Measurements from ENCODE around the gene OR10V1.

Gene OR10V1

DNA sequence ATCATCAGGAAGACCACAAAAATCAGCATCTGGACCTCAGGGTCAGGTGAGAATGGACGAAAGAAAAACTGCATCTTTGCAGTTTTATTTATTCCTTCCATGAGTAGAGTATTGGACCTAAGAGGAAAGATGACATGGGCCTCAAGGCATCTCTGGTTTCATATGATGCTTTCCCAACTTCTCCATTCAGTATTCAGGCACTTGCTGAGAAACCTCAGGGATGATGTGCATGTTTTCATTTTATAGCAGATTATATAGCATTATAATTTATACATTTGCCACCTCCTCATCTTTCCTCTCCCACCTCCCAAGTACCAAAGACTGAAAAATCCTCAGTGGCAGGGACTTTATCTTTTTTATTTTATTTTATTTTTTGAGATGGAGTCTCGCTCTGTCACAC is at the start of gene OR10V1:
OR10V1 (minus strand) TSS at position 101 of the 400 bp plus-strand sequence; CDS start at position 101, 0 bp downstream.
- no peak for DNase-seq (ENCODE audit: low read depth in 2 of 2)

DNA sequence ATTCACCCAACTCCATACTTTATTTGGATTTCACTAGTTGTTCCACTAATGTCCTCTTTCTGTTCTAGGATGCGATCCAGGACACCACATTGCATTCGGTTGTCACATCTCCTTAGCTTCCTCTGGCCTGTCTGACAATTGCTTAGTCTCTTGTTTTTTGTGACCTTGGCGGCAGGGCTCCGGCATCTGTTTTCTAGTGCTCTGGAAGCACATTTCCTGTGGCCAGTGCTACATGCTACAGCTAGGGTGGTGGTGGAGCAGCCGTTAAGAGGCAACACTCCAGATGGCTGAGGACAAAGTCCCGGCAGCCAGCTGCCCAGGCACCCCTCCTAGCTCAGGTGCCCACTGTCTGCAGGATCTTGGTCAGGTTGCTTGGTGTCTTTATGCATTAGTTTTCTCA is 48.3 kb upstream of the OR10V1 start:
- no peak for DNase-seq (ENCODE audit: low read depth in 2 of 2)

- DNase-seq (ENCODE audit: low read depth in 2 of 2) = no peak
Measured at GRCh38 chr11:59760771-59761170, 47.1 kb upstream of the OR10V1 start.

- no peak for DNase-seq (ENCODE audit: low read depth in 2 of 2)
Measured at GRCh38 chr11:59759900-59760299, 46.3 kb upstream of the OR10V1 start.

GRCh38 chr11:59758401-59759037 is 44.9 kb upstream of the OR10V1 start:
- DNase-seq (ENCODE audit: low read depth in 2 of 2) = no peak

DNA sequence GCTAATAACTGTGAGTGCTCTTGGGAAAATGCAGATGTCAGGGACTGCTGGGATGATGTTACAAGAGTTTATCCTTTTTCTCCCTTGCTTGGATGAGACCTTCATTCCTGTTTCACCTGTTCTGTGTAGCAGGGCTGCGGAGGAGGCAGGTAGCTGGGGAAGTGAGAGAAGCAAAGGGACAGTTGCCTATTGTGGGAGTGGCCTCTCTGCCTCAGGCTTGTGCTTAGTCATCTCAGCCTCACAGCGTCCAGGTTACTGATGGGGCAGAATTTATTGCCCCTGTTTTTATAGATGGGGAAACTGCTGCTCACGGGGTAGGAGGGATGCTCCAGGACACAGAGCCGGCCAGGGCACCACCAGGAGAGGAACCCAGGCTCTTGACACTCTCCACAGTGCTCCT is 43.2 kb upstream of the OR10V1 start:
- no peak for DNase-seq (ENCODE audit: low read depth in 2 of 2)

DNA sequence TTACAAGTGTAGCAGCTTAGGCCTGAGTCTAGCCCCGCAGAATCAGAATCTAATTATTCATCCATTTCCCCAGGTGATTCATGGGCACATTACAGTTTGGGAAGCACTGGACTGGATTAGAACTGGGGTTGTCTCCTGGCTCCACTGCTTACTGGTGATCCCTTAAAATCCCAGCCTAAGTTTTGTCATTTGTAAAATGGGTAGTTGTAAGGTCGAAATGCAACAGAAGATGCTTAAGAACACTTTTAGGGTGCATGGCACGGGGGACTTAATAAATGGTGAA is 42.9 kb upstream of the OR10V1 start:
- no peak for DNase-seq (ENCODE audit: low read depth in 2 of 2)

- DNase-seq (ENCODE audit: low read depth in 2 of 2) = no peak
Measured at GRCh38 chr11:59755701-59756557, 42.3 kb upstream of the OR10V1 start.

- DNase-seq (ENCODE audit: low read depth in 2 of 2) = peak; percentile 11 to 52
Measured at GRCh38 chr11:59754859-59755700, 41.4 kb upstream of the OR10V1 start, which contains the start of gene STX3. STX3 (plus strand) TSS chr11:59755376; CDS start chr11:59755606, 230 bp downstream.

- DNase-seq (ENCODE audit: low read depth in 2 of 2) = no peak
Measured at GRCh38 chr11:59754494-59754858, 40.8 kb upstream of the OR10V1 start.

DNA sequence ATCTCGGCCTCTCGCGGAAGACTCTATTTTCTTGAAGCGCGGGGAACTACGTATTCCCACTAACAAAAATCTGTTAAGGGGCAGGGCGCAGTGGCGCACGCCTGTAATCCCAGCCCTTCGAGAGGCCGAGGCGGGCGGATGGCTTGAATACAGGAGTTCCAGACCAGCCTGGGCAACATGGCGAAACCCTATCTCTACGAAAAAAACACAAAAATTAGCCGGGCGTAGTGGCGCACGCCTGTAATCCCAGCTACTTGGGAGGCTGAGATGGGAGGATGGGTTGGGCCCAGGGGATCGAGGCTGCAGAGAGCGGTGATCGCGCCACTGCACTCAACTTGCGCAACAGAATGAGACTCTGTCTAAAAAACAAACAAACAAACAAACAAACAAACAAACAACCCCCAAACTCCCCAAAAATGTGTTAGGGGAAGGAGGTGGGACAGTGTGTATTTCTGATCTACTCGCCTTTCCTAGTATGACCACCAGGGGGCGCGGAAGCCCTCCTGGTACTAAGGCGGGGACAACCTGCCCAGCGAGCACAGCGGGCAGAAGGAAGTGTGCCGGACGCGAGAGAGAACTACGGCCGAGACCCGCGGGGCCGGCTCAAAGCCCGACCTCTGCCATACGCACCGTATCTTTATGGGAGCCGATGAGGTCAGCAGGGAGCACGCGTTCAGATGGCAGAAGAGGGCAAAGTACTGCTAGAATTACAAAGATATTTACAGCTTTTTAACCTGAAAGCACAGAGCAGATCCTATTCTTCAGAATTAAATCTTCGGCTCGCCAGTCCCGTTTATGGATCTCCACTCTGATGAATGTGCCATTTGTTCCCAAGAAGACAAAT is 40.2 kb upstream of the OR10V1 start:
- DNase-seq (ENCODE audit: low read depth in 2 of 2) = peak; percentile 59 to 78

DNA sequence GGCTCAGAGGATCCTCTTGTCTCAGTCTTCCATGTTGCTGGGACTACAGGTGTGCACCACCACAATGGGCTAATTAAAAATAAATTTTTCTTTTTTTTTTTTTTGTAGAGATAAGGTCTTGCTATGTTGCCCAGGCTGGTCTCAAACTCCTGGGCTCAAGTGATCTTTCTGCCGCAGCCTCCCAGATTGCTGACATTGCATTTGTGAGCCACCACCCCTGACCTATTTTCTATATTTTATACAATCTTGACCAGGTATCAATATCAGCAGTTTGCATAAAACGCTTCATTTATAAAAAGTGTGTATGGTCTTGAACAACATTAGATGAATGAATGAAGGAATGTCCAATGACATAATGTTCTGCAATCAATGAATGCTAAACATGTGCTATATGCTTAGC is 32.5 kb upstream of the OR10V1 start:
- no peak for DNase-seq (ENCODE audit: low read depth in 2 of 2)

GRCh38 chr11:59730896-59731565 is 17.4 kb upstream of the OR10V1 start:
- DNase-seq (ENCODE audit: low read depth in 2 of 2) = no peak

DNA sequence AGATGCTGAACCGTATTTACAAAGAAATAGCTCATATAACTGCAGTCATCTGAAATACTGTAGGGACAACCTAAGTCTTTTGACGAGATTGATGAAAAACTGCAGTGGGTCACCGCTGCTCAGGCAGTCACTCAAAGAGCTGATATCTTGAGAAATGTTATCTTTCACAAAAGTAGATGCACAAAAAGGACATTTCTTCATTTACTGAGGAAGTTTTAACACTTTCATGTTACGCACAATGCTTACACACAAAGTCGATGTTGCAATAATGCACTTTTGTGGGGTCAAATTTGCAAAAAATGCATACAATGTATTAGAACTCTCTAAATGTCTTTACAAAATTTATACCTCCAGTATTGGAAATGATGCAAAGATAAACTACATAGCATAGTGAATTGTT is 16.2 kb upstream of the OR10V1 start:
- DNase-seq (ENCODE audit: low read depth in 2 of 2) = no peak

GRCh38 chr11:59728913-59729312 is 15.3 kb upstream of the OR10V1 start:
- DNase-seq (ENCODE audit: low read depth in 2 of 2) = no peak

GRCh38 chr11:59728154-59728553 is 14.5 kb upstream of the OR10V1 start:
- no peak for DNase-seq (ENCODE audit: low read depth in 2 of 2)

GRCh38 chr11:59727426-59727825 is 13.8 kb upstream of the OR10V1 start:
- DNase-seq (ENCODE audit: low read depth in 2 of 2) = no peak

DNA sequence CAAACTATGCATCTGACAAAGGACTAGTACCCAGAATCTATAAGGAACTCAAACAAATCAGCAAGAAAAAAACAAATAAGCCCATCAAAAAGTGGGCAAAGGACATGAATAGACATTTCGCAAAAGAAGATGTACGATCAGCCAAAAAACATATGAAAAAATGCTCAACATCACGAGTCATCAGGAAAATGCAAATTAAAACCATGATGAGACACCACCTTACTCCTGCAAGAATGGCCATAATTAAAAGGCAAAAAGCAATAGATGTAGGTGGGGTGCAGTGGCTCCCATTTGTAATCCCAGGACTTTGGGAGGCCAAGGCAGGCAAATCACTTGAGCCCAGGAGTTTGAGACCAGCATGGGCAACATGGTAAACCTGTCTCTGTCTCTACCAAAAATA is 10.4 kb upstream of the OR10V1 start:
- no peak for DNase-seq (ENCODE audit: low read depth in 2 of 2)

GRCh38 chr11:59719556-59719955 is 5.9 kb upstream of the OR10V1 start:
- DNase-seq (ENCODE audit: low read depth in 2 of 2) = no peak

GRCh38 chr11:59716051-59716450 is 2.4 kb upstream of the OR10V1 start:
- no peak for DNase-seq (ENCODE audit: low read depth in 2 of 2)

Measured in stimulated activated CD4-positive, alpha-beta T cell treated with anti-CD3 and anti-CD28 coated beads, Interleukin-15, amount 100 ng/mL, for 48 hours (primary cell).